ENCODE data around the gene SLC39A7. TPM values are rescaled to one million over a fixed set of nuclear protein-coding genes. Genes with fewer than 3 reads are reported as not detected.
A peak's percentile ranks its signal among the peaks of the same experiment; 100 is the strongest.

The SLC39A7 gene
- total RNA-seq, 1 donor from 2014 or later, result 31.7 TPM

DNA sequence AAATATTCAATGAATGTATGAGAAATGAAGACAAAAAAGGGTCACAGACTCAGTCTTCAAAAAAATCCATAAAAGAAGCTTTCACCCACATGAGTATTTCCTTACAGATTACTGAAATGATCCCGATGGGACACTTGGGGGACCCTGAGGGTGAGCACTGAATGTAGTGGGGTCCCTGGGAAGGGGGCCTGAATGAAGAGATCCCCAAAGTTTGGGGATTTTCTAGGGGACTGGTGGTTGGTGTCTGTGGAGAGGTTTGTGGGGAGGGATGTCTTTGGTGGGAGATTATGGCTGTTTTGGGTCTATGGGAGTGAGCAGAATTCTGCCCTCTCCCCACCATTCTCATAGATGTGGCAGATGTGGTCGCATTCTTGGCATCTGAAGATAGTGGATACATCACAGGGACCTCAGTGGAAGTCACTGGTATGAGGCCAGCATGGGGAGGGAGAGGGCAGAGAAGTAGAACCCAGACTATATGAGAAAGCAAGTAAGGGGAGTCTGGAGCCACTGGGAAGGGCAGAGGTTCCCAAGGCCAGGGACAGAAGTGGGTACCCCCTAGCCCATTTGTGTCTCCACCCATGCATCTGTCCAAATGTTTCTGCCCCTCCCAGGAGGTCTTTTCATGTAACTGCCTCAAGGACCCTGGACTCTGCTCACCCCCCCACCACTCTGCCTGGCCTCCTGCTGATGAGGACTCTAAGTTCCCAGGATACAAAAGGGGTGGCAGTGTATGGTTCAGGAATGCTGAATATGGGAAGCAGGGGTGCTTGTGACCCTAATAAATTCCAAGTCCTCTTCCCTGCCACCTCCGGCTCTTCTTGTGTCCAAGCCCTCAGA is 5.6 kb downstream of the SLC39A7 start:
- intact Hi-C loops (cut with micrococcal nuclease), result loop anchor here (5.0 to 10.0 kb wide), 2 partner anchors 226 to 1231 kb away; partner anchors contain the start of gene DXO
- POLR2A ChIA-PET, result interaction anchor here (0.7 to 1.1 kb wide), 2 partner anchors 8 to 43 kb away, joined by 3 read pairs; no protein-coding TSS in a partner anchor
- no peak for DNase-seq
- CTCF ChIA-PET, result no interaction called here
- TF ChIP-seq, protein P1, sequence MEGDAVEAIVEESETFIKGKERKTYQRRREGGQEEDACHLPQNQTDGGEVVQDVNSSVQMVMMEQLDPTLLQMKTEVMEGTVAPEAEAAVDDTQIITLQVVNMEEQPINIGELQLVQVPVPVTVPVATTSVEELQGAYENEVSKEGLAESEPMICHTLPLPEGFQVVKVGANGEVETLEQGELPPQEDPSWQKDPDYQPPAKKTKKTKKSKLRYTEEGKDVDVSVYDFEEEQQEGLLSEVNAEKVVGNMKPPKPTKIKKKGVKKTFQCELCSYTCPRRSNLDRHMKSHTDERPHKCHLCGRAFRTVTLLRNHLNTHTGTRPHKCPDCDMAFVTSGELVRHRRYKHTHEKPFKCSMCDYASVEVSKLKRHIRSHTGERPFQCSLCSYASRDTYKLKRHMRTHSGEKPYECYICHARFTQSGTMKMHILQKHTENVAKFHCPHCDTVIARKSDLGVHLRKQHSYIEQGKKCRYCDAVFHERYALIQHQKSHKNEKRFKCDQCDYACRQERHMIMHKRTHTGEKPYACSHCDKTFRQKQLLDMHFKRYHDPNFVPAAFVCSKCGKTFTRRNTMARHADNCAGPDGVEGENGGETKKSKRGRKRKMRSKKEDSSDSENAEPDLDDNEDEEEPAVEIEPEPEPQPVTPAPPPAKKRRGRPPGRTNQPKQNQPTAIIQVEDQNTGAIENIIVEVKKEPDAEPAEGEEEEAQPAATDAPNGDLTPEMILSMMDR (IDR thresholded peaks at IDR 0.05), result no peak
- Mint-ChIP-seq H3K27me3 (no peaks in the 10 kb centered on the region), H3K9me3 (no peaks in the 10 kb centered on the region), H3K36me3 (ENCODE audit: low read depth) (peaks cover 41% of the 10 kb centered on the region), H3K4me3 (peak overlapping the region; percentile 87), H3K4me1 (peaks cover 56% of the 10 kb centered on the region), H3K27ac (no peak overlapping the region)
- no peak for ATAC-seq (ENCODE audit: low read depth)

DNA sequence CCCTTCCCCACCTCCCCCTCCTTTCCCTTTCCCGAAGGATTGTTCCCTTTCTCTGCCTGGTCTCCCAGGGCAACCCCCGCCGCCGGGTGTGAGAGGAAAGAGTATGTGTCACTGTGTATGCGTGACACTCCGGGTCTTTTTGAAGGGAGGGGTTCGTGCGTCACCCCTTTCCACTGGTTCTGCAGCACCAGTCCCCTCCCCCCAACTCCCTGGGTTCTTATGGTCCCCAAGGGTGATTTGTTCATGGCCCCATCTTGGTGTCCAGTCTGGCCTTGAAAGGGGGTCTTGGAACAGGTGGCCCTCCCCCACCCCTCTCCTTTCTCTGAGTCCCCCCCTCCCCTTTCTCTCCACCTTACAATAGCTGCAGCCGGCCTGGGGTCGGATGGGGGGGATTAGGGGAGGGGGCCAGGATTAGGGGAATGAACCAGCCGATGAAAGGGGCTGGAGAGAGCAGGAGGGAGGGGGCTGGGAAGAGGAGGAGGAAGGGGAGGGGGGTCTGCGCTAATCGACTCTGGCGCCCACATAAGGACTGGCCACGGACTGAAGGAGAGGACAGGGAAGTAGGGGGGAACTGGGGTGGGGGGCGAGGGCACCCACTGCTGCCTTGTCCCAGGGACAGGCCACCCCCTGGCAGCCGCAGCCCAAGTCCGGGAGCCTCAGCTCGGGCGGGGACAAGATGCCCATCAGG is 6.3 kb downstream of the SLC39A7 start:
- Mint-ChIP-seq H3K36me3 (ENCODE audit: low read depth) (peaks cover 42% of the 10 kb centered on the region), H3K27ac (no peak overlapping the region), H3K4me1 (peaks cover 49% of the 10 kb centered on the region), H3K27me3 (peaks cover under 1% of the 10 kb centered on the region), H3K9me3 (no peaks in the 10 kb centered on the region), H3K4me3 (peak overlapping the region; percentile 87)
- DNase-seq, result no peak
- CTCF ChIA-PET, result no interaction called here
- ATAC-seq (ENCODE audit: low read depth), result no peak
- POLR2A ChIA-PET, result interaction anchor here (0.6 to 2.7 kb wide), 5 partner anchors 11 to 178 kb away, joined by 4 to 38 read pairs (median 8); partner anchors contain the start of genes HLA-DPB1, RPS18 and VPS52
- TF ChIP-seq, protein P1 (IDR thresholded peaks at IDR 0.05), result no peak
- intact Hi-C loops (cut with micrococcal nuclease), result loop anchor here (5.0 to 10.0 kb wide), 2 partner anchors 225 to 1232 kb away; partner anchors contain the start of gene DXO

DNA sequence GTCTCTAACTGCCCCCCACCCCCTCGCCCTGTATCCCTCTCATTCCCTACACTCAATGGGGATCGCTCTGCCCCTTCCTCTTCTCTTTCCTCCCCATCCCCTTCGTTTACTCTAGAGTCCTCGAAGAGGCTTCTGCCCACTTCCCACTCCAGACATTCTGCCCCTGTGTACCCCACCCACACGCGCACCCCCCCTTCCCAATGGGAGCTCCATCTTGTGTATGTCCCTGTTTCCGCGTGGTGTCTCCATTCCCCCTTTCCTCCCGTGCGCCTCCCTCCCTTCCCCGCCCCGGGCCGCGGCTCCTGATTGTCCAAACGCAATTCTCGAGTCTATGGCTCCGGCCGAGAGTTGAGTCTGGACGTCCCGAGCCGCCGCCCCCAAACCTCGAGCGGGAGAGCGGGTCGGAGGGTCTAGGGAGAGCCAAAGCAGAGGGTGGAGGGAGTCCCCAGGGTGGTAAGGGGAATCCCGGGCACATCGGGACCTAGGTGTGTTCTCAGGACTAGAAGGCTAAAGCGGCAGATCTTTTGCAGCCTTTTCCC is 7.0 kb downstream of the SLC39A7 start:
- Mint-ChIP-seq H3K27ac (peak overlapping the region; percentile 76), H3K27me3 (peaks cover 6% of the 10 kb centered on the region), H3K4me3 (peak overlapping the region; percentile 87), H3K36me3 (ENCODE audit: low read depth) (peaks cover 39% of the 10 kb centered on the region), H3K9me3 (no peaks in the 10 kb centered on the region), H3K4me1 (peaks cover 45% of the 10 kb centered on the region)
- CTCF ChIA-PET, result interaction anchor here (0.9 to 1.8 kb wide), 4 partner anchors 39 to 207 kb away, joined by 4 to 8 read pairs (median 4); no protein-coding TSS in a partner anchor
- POLR2A ChIA-PET, result interaction anchor here (0.6 to 2.7 kb wide), 24 partner anchors 9 to 516 kb away, joined by 3 to 38 read pairs (median 4); partner anchors contain the start of genes BAK1, HLA-DPB1, RGL2 and RPS18
- no peak for ATAC-seq (ENCODE audit: low read depth)
- intact Hi-C loops (cut with micrococcal nuclease), result loop anchor here (1.0 to 10.0 kb wide), 5 partner anchors 7 to 1233 kb away; partner anchors contain the start of genes COL11A2, DXO, RXRB and SLC39A7
- DNase-seq, result peak; percentile 32
- TF ChIP-seq, protein P1 (IDR thresholded peaks at IDR 0.05), result no peak

DNA sequence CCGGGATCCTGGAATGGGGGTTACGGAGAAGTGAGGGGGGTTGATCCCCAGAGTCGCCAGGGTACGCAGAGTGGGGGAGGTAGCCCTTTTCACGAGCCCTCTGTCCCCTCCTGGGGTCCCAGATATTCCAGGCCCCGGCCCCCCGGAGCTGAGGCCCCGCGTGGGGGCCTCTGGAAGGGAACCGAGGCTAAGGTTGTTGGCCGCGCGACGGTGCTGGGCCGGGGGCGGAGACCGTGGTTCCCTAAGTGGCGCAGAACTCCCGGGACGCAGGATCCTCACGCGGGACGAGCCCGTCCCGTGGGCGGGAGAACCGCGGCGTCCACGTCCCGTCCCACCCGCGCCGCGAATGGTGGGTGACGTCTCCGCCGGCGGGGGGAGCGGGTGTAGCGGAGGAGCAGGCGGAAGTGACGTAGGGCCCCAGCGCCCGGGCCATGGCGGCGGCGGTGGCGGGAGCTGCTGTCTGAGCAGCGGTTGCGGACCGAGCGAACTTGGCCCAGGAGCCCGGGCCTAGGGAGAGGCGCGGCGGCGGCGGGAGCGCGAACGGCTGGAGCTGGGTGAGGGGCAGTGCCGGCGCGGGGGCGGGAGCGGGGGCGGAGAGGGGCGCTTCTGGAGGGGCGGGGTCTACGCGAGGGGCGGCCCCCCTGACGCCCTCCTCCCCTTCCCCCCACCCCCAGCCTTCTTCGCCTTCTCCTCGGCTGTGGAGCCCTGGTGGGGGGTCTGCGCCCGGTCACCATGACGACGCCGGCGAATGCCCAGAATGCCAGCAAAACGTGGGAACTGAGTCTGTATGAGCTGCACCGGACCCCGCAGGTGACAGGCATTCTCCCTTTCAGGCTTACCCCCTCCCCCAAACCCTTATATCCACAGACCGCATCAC is 7.7 kb downstream of the SLC39A7 start, which contains the start of gene RING1:
Gene RING1, plus strand, starts transcription at position 410 of the 877 bp plus-strand sequence. Its CDS starts 323 bp downstream, at position 733.
- ChIA-PET POLR2A (interaction anchor here (0.6 to 2.7 kb wide), 33 partner anchors 10 to 1842 kb away, joined by 3 to 38 read pairs (median 4); partner anchors contain the start of genes B3GALT4, BAK1, HLA-DPB1 and RGL2), CTCF (interaction anchor here (0.9 to 1.8 kb wide), 5 partner anchors 11 to 208 kb away, joined by 4 to 8 read pairs (median 4); no protein-coding TSS in a partner anchor)
- Mint-ChIP-seq H3K4me3 (peak within 1 kb of the TSS; percentile 87), H3K4me1 (peaks cover 45% of the 10 kb centered on the region), H3K27ac (peak within 1 kb of the TSS; percentile 82), H3K9me3 (no peaks in the 10 kb centered on the region), H3K36me3 (ENCODE audit: low read depth) (peaks cover 33% of the 10 kb centered on the region), H3K27me3 (peaks cover 13% of the 10 kb centered on the region)
- intact Hi-C loops (cut with micrococcal nuclease), result loop anchor here (1.0 to 10.0 kb wide), 5 partner anchors 8 to 1234 kb away; partner anchors contain the start of genes COL11A2, DXO, RXRB and SLC39A7
- peak; percentile 88 for DNase-seq
- TF ChIP-seq, protein P1 (IDR thresholded peaks at IDR 0.05), result no peak
- peak; percentile 51 for ATAC-seq (ENCODE audit: low read depth)

Measured in activated B cell treated with CpG ODN at 0.5 μM for 24 hours (primary cell).